ENCODE data around the gene MALL.
"Not testable (repeated sequence)": the region's sequence is repeated elsewhere in the genome, so short reads cannot be mapped to it uniquely, and the experiment has no call there.

Gene MALL

GRCh38 chr2:110054521-110055407 is 60.9 kb downstream of the MALL start:
- not testable (repeated sequence) for DNase-seq (ENCODE audit: low read depth in 2 of 2, low spot score in 1 of 2)

DNA sequence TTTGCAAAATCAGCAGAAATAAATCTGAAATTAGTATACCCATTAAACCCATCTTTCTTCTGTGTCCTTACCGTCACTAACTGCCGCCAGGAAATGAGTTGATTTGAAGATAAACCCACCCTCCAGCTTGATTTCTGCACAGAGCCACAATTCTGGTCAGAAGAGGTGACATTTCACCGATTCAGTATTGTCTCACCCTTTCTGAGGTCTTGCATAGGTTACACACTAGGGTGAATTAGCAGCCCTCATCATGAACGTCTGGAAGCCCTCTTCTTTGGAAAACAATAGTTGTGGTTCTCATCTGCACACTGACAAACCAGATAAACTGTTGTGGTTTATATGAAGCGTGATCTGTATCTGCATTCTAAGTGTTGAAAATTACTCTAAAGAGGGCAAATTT is 61.9 kb downstream of the MALL start:
- DNase-seq (ENCODE audit: low read depth in 2 of 2, low spot score in 1 of 2), result not testable (repeated sequence)

GRCh38 chr2:110052166-110052565 is 63.5 kb downstream of the MALL start:
- DNase-seq (ENCODE audit: low read depth in 2 of 2, low spot score in 1 of 2), result not testable (repeated sequence)

GRCh38 chr2:110050222-110050621 is 65.4 kb downstream of the MALL start:
- DNase-seq (ENCODE audit: low read depth in 2 of 2, low spot score in 1 of 2), result not testable (repeated sequence)

DNA sequence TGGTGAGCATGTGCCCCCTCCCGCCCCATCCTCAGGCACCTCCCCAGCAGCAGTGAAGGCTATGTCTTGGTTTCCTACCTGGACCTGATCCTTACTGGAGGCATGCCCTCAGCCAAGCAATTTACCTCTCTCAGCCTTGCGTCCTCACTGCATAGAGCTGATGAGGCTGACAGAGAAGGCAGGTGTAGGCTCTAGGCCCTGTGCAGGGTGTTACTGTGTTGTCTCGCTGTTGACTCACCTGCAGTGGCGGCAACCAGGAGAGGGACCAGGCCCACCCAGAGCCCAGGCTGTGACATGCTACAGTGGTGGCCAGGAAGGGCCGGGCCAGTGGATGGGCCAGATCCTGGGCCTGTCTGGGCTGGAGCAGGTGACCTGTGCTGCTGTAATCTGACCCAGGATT is 65.9 kb downstream of the MALL start:
- DNase-seq (ENCODE audit: low read depth in 2 of 2, low spot score in 1 of 2), result not testable (repeated sequence)

DNA sequence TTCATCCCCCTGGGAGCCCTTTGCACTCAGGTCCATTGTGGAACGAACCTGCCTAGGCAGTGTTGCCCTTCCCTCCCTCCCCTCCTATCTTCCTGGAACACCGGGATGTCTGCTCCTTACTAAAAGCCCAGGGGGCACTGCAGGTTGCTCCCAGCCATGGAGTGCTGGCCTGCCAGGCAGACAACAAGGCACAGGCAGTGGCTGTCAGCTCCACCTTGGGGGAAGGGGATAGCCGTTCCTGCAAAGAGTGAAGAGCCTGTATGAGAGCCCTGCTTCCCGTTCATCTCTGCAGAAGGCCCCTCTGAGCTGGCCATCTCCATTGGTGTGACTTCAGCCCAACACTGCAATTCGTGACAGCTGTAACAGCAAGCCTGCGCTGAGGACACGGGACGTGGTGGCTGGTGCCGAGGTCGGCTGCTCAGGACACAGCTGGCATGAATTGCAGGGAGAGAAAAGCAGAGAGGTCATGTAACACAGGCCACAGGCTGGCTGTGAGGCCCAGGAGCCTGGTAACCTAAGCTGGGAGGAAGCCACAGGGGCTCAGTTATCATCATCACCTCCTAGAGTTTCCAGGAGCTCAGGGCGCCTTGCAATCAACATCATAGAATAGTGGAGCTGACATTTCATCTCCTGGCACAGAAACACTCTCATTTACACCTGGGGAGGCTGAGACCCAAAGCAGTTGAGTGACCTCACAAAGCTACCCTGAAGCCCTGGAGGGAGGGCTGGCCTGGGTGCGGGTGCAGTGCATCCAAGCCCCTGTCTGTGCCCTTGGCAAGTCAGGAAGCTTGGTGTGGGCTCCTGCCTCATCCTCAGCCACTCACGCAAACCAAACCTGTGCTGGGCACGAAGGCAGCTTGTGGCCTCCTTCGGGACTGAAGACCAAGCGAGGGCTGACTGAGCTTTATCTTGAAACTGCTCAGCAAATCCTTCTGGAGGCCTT is 67.1 kb downstream of the MALL start:
- not testable (repeated sequence) for DNase-seq (ENCODE audit: low read depth in 2 of 2, low spot score in 1 of 2)

- not testable (repeated sequence) for DNase-seq (ENCODE audit: low read depth in 2 of 2, low spot score in 1 of 2)
These were observed 68.4 kb downstream of the MALL start for GRCh38 chr2:110047225-110047624.

DNA sequence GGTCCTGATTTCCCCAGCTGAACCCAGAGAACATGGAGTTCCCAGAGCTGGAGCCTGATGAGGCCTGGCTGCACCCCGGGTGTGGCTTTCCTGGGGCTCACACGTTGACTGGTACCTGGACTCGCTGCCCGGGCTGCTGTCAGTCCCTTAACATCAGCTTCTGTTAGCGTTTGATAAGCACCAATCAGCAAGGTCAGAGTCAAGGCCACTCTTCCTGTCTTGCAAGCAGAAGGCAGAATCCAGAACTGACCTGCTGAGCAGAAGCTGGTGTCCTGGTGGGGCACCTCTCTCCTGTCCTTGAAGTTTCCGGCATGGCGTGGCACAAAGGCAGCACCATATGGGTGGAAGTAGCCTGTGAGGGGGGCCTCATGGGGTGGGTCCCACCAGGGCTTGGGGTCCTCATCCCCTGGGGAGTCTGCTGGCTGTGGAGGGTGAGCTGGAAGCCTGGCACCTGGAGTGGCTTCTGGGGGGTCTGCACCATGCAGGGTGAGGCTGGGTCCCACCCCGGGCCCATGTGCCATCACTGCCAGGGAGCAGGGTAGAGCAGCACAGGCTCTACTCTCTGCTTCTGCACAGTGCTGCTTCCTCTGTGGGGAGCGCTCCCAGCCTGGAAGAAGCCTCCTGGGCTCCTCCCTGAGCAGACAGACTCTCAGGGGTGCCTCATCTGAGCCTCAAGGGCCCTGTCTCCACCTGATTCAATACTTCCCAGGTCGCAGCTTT is 73.5 kb downstream of the MALL start:
- not testable (repeated sequence) for DNase-seq (ENCODE audit: low read depth in 2 of 2, low spot score in 1 of 2)

DNA sequence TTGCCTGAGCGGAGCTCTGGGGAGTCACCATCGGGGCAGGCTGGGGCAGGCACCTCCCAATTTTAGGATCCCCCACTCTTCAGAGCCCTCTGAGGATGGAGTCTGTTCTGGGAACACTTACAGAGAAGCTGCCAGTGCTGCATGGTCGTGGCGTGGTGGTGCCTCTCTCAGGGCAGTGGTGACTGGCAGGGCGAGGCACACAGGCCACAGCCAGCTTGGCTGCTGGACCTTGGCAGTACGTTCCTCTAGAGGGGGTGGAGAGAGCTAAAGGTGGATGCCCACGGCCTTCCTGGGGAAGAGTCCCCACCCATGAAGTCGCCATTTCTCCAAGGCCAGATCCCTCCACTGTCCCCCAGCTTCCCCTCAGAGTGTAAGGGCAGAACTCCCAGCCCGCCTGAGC is 78.3 kb downstream of the MALL start:
- not testable (repeated sequence) for DNase-seq (ENCODE audit: low read depth in 2 of 2, low spot score in 1 of 2)

DNA sequence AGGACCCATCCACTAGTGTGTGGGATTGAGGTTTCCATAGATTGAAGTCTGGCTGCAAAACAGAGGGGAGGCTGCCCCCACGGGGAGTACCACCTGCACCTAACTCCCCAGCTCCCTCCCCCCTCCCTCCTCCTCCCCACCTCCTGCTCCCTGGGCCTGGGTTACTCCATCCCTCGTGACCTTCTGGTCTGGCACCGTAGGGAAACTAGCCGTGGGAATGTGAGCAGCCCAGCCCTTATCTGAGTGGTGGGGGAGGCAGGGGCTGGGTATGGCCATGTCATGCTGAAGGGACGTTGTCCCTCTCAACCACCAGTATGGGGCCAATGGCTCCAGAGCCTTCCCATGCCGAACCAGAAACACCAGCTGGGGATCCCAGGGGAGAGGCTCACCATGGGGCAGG is 80.2 kb downstream of the MALL start:
- not testable (repeated sequence) for DNase-seq (ENCODE audit: low read depth in 2 of 2, low spot score in 1 of 2)

DNA sequence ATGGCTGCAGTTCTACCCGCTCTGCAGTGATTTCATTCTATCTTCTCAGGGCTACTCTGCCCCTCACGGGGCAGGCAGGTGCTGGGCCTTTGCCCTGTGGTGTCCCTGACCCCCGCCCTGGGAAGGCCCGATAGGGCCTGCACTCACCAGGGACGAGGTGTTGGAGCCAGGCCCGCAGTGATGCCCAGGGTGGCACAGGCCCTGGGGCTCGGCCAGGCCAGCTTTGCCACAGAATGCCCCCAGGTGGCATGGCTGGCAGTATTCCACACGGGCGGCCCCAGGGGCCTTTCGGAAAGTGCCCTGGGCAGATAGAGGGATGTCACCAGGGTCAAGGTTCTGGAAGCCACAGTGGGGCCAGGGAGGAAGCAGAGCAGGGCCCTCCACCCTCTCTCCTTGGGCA is 80.7 kb downstream of the MALL start:
- DNase-seq (ENCODE audit: low read depth in 2 of 2, low spot score in 1 of 2), result not testable (repeated sequence)

Measured in stimulated activated CD8-positive, alpha-beta memory T cell treated with anti-CD3 and anti-CD28 coated beads, Interleukin-4, amount 100 ng/mL, for 4 hours (primary cell).